NCI-H1105 treated with DMSO at 0.1 percent for 48 hours (cell line): Measurements from ENCODE around the gene B3GAT2.
"Not testable (repeated sequence)": the region's sequence is repeated elsewhere in the genome, so short reads cannot be mapped to it uniquely, and the experiment has no call there.

Experiments
- DNase-seq: peaks from one replicate; lab custom pipeline; 2025; lab: John Stamatoyannopoulos, UW

The B3GAT2 gene, protein sequence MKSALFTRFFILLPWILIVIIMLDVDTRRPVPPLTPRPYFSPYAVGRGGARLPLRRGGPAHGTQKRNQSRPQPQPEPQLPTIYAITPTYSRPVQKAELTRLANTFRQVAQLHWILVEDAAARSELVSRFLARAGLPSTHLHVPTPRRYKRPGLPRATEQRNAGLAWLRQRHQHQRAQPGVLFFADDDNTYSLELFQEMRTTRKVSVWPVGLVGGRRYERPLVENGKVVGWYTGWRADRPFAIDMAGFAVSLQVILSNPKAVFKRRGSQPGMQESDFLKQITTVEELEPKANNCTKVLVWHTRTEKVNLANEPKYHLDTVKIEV

DNA sequence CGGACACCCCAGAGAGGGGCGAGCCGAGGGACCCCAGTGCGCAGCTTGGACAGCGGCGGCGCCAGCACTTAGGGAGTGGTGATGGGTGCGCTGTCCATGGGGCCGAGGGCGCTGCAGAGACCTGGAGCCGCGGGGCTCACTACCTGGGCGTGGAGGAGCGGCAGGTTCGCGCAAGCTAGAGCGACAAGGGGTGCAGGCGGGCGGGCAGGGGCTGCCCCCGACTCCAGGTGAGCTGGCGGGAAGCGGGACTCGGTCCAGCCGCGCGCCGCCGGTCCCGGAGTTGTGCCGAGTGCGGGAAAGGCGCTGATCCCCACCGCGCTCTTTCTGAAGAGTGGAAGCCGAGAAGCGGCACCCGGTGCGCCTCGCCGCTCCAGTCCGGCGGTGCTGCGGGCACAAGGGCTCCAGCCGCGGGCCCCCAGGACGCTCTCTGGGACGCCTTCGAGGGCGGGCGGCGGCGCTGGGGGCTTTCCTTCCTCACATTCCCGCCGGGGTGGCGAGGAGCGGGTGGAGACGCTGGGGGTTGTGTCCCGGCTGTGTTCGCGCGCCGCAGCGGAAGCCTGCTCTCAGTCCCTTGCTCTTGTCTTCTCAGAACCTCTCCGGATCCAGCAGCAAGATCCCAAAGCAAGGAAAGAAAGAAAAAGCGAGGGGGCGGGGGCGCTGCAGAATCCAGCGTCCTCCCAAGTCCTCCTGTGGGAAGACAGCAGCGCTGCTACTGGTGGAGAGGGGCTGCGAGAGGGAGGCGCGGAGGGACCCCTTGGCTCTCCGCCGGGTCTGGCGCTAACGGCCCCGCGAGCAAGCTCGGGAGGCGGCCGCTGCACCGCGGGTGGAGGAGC, at the start of gene B3GAT2:
Gene B3GAT2 (minus strand): TSS at position 610 of the 833 bp plus-strand sequence. CDS start 631 bp downstream, outside the sequence.
- peak; percentile 48 for DNase-seq

DNA sequence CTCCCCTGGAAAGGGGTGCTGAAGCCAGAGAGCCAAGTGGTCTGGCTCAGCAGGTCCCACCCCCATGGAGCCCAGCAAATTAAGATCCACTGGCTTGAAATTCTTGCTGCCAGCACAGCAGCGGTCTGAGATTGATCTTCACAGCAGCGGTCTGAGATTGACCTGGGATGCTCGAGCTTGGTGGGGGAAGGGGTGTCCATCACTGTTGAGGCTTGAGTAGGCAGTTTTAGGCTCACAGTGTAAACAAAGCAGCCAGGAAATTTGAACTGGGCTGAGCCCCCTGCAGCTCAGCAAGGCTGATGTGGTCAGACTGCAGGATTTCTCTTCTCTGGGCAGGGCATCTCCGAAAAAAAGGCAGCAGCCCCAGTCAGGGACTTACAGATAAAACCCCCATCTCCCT, 41.3 kb upstream of the B3GAT2 start:
- no peak for DNase-seq

DNA sequence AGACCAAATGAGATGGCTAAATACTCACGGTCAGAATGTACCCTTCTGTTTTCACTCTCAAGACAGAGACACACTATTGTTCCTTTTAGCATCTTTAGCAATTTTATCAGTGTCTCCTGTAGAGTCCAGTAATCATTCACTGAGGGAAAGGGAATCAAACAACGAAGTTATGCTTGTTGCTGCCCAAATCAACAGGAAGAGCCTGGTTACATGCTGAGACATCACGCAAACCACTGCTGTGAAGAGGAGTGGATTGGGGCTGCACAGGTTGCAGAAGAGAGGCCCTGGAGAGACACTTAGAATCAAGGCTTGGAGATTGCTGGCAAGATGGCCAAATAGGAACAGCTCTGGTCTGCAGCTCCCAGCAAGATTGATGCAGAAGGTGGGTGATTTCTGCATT, 40.5 kb upstream of the B3GAT2 start:
- no peak for DNase-seq

DNA sequence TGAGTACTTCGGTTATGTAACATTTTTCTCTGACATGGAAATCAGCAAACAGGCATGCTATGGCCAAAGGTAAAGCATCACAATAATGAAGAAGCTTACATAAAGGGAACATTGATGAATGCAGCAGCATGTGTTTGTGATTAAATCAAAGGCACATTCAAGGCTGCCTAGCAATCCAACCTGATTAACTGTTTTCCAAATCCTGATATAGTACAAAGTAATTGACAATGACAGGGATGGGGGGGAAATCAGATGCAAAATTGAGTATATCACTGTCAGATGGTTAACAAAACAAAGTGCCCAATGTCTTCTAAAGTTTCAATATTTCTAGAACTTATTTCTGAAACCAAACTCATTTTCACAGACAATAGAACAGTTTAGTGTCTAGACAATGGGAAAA, 39.2 kb upstream of the B3GAT2 start:
- DNase-seq: no peak

DNA sequence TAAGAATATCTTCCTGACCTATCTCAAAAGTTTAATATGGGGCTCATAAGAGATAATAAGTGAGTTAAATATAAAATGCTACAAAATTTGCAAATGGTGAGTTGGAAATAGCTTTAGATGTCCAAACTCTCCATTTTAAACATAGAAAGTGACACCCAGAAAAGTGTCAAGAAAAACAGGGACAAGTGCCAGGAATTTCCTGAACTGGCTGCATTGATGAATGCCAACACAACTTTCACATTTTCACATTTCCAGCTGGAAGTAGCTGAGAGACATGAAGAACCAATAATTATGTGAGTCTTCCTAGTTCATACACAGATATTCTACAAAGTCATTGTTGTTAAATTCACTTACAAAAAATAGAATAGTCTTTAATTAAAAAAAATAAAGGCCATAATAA, 38.6 kb upstream of the B3GAT2 start:
- DNase-seq: no peak

DNA sequence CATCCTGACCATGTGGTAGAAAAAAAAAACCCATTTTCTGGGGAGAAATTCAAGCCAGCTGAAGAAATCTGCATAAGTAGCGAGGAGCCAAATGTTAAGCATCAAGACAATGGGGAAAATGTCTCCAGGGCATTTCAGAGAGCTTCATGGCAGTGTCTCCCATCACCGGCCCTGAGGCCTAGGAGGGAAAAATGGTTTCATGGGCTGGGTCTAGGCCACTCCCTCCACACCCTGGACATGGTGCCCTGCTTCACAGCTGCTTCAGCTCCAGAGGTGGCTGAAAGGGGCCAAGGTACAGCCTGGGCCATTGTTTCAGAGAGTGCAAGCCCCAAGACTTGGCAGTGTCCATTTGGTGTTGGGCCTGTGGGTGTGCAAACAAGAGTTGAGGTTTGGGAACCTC, 34.4 kb upstream of the B3GAT2 start:
- no peak for DNase-seq

DNA sequence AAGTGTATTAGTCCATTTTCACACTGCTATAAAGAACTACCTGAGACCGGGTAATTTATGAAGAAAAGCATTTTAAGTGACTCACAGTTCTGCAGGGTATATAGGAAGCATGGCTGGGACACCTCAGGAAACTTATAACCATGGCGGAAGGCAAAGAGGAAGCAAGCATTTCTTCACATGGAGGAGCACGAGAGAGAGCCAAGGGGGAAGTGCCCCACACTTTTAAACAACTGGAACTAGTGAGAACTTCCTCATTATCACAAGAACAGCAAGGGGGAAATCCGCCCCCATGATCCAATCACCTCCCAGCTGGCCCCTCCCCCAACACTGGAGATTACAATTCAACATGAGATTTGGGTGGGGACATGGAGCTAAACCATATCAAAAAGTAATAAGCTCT, 28.3 kb upstream of the B3GAT2 start:
- no peak for DNase-seq

DNA sequence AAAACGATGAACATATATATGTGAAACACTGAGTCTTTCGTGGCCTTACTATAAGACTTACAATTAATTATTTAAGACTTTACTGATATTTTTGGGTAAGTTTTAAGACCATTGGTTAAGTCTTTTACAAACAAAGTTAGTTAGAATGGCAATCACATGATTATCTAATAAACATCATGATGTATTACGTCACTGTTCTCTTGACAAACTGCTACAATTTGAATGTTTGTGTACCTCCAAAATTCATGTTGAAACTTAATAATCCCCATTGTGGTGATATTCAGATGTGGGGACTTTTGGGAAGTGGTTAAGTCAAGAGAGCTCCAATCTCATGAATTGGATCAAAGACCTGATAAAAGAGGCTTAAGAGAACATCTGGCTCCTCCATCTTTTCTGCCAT, 25.9 kb upstream of the B3GAT2 start:
- DNase-seq: no peak

DNA sequence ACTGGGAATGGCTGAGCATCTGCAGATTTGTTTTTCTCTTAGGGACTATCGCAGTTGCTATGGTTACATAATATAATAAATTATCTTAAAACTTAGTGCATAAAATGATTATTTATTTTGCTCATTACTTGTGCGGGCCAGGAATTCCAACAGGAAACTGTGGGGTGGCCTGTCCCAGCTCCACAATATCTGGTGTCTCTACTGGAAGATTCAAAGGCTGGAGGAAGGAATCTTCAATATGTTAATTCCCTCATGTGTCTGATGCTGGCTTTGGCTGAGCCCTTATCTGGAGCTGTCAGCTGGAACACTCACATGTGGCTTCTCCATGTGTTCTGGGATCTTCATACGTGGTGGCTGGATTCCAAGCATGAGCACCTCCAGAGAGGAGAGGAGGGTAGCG, 23.9 kb upstream of the B3GAT2 start:
- no peak for DNase-seq

DNA sequence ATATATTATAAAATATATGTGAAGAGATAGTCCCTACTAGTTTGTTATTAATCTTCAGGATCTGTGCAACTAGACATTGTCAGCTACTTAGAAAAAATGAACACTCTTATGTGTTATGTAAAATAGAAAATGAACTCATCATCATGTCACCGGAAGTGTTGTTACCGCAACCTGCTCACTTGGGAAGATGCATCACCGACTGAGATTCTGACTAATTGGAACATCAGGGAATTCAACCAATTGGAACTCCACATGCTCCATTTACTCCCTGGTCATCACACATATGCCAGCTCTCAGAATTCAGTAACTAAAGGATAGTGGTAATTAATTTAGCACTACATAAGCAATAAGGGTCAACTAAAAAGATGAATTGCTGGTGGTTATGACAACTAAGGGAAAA, 16.7 kb upstream of the B3GAT2 start:
- no peak for DNase-seq

DNA sequence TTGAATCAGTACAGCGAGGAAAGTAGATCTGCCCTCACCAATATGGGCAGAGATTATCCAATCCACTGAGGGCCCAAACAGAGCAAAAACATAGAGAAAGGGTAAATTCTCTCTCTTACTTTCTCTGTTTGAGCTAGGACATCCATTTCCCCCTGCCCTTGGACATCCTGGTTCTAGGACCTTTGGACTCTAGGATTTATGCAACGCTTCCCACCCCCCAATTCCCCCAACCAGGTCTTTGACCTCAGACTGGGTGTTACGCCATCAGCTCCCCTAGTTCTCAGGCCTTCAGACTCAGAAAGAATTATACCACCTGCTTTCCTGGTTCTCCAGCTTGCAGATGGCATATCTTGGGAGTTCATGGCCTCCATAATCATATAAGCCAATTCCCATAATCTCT, 10.2 kb upstream of the B3GAT2 start:
- DNase-seq: no peak

DNA sequence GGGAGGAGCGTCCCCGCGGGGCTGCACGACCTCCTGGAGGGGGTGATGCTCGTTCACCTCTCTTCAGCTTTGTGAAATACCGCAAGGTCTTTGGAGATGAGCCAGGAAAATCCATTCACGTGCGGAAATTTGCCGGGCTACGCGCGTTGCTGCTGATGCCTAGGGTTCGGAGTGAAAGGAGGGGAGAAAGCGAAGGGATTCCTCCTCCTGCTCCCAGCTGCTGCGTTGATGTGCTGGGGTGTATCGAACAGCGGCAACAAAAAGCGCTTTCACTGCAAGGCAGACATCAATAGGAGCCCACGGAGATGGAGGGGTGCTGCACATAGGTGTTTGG, 391 bp upstream of the B3GAT2 start:
- no peak for DNase-seq

DNA sequence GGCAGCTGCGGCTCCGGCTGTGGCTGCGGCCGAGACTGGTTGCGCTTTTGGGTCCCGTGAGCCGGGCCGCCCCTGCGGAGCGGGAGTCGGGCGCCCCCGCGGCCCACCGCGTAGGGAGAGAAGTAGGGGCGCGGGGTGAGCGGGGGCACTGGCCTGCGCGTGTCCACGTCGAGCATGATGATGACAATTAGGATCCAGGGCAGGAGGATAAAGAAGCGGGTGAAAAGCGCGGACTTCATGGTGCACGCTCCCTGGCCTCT, 739 bp downstream of the B3GAT2 start:
- no peak for DNase-seq

DNA sequence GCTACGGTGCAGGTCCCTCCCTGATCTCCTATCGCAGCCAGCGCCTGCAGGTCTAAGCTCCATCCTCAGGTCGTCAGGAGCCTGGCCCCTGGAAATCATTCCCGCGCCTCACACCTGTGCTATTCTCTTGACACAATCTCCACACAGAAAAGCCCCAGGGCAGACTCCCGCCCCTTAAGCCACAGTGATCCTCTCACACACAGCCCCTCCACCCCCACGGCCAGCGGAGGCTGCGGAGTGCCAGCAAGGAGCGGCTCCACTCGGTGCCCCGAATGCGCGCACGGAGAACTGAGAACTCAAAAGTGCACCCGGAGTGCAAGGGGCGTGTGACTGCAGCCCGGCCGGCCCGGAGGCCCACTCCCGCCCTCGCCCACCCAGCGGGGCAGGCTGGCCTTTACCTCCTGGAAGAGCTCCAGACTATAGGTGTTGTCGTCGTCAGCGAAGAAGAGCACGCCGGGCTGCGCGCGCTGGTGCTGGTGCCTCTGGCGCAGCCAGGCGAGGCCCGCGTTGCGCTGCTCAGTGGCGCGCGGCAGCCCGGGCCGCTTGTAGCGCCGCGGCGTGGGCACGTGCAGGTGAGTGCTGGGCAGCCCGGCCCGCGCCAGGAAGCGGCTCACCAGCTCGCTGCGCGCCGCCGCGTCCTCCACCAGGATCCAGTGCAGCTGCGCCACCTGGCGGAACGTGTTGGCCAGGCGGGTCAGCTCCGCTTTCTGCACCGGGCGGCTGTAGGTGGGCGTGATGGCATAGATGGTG, 1.2 kb downstream of the B3GAT2 start:
- peak; percentile 89 for DNase-seq

DNA sequence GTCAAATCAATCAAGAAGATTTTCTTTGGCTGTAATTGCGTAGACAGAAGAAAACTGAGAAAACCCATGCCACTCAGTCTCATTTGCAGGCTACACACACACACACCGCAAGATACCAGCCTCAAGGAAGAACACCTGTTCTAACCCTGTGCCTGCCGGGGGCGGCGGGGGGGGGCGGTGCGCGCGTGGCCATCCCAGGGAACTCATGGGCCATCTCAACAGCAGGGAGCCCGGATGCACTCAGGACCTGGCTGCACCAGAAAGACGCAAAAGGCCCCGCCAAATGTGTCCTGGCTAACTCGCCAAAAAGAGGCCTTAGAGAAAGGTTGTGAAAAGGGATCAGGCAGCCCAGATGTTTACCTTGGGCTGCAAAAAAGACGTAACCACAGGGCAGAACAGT, 2.1 kb downstream of the B3GAT2 start:
- DNase-seq: no peak

DNA sequence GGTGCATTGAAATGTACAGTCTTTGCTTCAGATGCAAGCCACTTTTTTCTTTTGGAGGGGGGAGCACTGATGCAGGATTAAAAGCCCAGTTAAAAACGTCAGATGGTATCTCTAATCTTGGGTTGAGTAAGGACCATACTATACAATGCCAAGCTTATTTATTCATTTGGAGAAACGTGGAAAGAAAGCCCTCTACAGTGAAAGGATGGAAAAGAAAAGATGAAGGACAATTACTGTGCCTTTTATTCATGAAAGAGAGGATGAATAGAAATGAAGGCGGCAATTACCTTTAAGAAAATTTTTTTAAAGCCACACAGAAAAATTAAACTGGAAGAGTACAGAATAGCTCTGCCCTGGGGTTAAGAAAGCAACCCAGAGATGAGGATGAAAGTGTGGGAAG, 2.7 kb downstream of the B3GAT2 start:
- no peak for DNase-seq

DNA sequence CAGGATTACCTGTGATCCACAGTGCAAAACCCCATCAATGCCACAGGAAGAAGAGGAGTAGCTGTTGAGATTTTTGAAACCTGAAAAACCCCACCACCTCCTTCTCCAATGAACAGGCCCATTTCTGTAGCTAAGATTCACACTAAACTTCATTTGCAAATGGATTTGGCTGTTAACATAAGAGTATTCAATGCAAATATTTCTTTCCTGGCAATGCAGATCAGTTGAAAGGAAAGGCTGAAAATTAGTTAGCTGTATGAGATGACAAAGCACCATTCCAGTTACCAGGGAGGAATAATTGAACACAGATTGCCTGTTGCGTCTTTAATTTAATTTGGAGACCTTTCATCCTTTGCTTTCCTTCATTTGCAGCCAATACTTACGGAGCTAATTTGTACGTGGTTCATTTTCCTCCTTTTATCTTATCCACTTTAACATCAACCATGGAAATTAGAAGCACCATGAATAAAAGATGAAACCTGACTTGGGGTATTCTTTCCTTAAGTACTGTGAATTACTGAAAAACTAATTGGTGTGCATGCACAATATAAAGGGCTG, 4.2 kb downstream of the B3GAT2 start:
- no peak for DNase-seq

DNA sequence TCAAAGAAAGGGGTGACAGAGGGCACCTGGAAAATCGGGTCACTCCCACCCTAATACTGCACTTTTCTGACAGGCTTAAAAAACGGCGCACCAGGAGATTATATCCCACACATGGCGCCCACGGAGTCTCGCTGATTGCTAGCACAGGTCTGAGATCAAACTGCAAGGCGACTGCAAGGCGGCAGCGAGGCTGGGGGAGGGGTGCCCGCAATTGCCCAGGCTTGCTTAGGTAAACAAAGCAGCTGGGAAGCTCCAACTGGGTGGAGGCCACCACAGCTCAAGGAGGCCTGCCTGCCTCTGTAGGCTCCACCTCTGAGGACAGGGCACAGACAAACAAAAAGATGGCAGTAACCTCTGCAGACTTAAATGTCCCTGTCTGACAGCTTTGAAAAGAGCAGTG, 12.5 kb downstream of the B3GAT2 start:
- not testable (repeated sequence) for DNase-seq

DNA sequence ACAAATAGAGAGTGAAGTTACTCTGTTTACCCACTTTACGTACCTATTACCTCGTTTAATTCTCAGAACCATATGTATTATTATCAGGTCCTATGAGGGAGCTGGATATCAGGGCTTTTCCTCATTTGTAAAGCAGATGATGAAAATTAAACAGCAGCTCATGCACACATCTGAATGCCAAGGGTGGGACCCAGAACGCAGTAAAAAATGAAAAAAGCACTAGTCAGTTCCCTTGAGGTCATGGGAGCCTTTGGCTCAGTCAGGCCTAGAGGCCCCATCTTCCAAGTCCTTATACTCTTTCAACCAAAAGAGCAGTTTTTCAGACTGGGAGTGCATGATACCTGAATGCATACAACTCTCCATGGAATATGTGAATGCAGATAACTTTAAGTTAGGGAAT, 23.0 kb downstream of the B3GAT2 start:
- DNase-seq: no peak

DNA sequence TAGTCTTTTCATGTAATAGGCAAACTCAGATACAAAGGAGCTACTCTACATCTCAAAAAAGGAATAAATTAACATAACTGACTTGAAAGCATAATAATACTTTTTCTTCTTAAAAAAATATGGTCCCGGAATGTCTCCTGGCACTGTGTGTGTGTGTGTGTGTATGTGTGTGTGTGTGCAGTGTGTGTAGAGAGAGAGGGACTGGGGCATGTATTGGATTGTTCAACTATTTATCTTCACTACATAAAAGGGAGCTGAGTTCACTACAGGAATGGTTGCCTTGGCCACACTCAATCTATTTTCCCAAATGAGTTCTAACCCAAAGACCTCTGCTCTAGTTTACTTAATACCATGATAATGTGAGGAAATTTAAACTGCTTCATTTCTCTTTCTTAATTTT, 51.1 kb downstream of the B3GAT2 start:
- DNase-seq: no peak

DNA sequence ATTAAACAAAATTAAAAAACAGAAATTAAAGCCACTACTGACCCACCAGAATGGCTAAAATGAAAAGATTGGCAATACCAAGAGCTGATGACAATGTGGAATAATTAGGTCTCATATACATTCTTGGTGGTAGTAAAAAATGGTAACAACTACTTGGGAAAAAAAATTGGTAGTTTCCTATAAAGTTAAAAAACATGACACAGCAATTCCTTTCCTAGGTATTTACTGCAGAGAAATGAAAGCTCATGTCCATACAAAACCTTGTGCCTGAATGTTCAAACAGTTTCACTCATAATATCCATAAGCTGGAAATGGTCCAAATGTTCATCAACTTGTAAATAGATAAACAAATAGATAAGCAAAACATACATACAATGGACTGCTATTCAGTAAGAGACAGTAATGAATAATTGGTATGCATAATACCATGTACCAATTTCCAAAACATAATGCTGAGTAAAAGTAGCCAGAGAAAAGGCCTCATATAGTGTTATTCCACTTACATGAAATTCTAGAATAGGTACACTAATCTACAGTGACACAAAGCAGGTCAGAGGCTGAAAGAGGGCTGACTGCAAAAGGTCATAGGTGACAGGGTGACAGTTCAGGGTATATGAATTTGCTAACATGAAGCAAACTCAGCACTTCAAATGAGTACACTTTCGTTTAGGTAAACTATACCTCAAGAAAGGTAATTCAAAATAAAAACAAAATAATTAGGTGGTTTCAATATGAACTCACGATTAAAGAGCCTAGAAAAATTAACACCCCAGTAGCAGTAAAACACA, 53.0 kb downstream of the B3GAT2 start:
- no peak for DNase-seq

DNA sequence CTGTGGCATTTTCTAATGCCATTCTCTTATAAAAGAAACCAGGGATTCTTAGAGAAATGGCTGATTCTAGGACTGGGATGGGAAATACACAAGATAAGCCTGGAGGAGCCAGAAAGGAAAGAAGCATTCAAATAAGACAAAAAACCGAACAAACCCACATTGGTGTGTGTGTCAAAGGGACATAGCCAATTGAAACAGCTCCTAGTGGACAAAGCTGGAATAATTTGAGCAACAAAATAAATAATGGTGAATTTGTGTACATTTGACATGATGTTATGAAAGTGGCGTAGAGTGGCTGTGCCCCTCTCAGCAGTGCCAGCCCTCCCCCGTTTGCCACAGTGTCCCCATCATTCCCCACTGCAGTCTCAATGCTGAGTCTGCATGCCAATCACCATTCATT, 55.5 kb downstream of the B3GAT2 start:
- no peak for DNase-seq
